Mucosa of rectum (tissue), 2 donors: ENCODE results near the gene GPSM1.

Experiments used
- H3K27ac ChIP-seq, 2 donors: one replicate each; pipeline ENCODE4 v1.7.0; 2013; ENCODE audit warnings: inconsistent platforms in 2 of 2, low read depth in 2 of 2, low read length in 2 of 2
- H3K27me3 ChIP-seq, 2 donors: one replicate each; pipeline ENCODE4 v1.7.0; 2013; ENCODE audit warnings: low read length in 2 of 2; ENCODE audit not compliant: control insufficient read depth in 2 of 2, insufficient read depth in 2 of 2
- H3K36me3 ChIP-seq, 2 donors: one replicate each; pipeline ENCODE4 v1.7.0; 2013; ENCODE audit warnings: low read length in 2 of 2; ENCODE audit not compliant: control insufficient read depth in 2 of 2, insufficient read depth in 2 of 2
- H3K4me1 ChIP-seq, 2 donors: one replicate each; pipeline ENCODE4 v1.7.0; 2013; ENCODE audit warnings: low read length in 2 of 2, mild to moderate bottlenecking in 1 of 2; ENCODE audit not compliant: control insufficient read depth in 2 of 2, insufficient read depth in 2 of 2
- H3K4me3 ChIP-seq, 2 donors: one replicate each; pipeline ENCODE4 v1.7.0; 2013; ENCODE audit warnings: low read length in 2 of 2
- H3K9ac ChIP-seq, 2 donors: one replicate each; pipeline ENCODE4 v1.7.0; 2013; ENCODE audit warnings: low read length in 2 of 2, low read depth in 1 of 2, mild to moderate bottlenecking in 1 of 2
- H3K9me3 ChIP-seq, 2 donors: one replicate each; pipeline ENCODE4 v1.7.0; 2013; ENCODE audit warnings: low read length in 2 of 2; ENCODE audit not compliant: control insufficient read depth in 2 of 2
- donor health status: healthy.
- donor health status: Normal muscosa, but diverticular disease.

The GPSM1 gene

DNA sequence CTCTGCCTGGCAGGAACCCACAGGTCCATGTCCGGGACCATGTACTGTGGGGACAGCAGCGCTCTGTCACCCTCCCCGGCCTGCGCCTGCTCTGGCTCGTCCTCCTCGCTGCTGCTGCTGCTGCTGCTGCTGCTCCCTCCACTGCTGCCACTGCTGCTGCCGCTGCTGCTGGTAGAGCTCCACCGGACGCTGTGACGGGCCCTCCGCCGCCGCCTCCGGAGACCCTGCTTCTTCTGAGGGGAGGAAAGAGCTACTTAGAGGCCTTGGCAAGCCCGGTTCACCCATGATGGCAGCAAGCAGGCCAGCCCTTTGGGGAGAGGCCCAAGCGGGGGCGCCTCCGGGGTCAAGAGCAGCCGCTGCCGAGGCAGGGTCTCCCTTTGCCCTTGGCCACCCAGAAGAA is 56.1 kb downstream of the GPSM1 start:
- H3K27ac ChIP-seq: no peak overlapping the region
- H3K9me3 ChIP-seq: no peaks in the 10 kb centered on the region
- H3K27me3 ChIP-seq: no peaks in the 10 kb centered on the region
- H3K4me3 ChIP-seq: no peak overlapping the region
- no peaks in the 10 kb centered on the region for H3K4me1 ChIP-seq
- no peak overlapping the region for H3K9ac ChIP-seq
- peaks cover 32 to 35% of the 10 kb centered on the region in 2 donors for H3K36me3 ChIP-seq

DNA sequence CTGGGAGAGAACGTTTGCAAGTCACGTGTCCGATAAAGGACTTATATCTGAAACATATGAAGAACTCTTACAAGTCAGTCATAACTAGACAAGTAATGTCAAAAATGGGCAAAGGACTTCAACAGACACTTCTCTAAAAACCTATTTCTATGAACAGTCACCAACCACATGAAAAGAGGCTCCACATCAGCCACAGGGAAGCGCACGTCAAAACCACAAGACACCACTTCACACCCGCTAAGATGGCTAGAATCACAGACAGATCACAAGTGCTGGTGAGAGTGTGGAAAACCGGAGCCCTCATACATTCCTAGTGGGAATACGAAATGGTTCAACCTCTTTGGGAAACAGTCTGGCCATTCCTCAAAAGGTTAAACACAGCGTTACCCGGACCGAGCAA is 57.7 kb downstream of the GPSM1 start:
- Histone ChIP-seq H3K9me3 (no peaks in the 10 kb centered on the region), H3K9ac (no peak overlapping the region), H3K27ac (no peak overlapping the region), H3K4me3 (no peak overlapping the region), H3K36me3 (peaks cover 40 to 43% of the 10 kb centered on the region in 2 donors), H3K4me1 (no peaks in the 10 kb centered on the region), H3K27me3 (no peaks in the 10 kb centered on the region)

DNA sequence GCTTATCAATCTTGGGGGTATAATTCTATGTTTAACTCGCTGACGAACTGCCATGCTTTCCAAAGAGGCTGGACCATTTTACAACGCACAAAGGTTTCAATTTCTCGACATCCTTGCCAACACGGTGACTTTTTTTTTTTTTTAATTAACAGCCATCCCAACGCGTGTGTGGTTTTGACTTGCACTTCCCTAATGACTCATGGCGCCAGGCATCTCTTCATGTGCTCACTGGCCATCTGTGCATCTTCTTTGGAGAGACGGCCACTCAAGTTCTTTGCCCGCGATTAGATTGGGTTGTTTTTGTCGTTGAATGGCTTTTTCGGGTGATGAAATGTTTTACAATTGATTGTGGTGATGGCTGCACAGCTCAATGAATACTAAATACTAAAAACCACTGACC is 58.7 kb downstream of the GPSM1 start:
- H3K27ac ChIP-seq: no peak overlapping the region
- H3K9ac ChIP-seq: no peak overlapping the region
- no peak overlapping the region for H3K4me3 ChIP-seq
- no peaks in the 10 kb centered on the region for H3K27me3 ChIP-seq
- H3K9me3 ChIP-seq: no peaks in the 10 kb centered on the region
- peaks cover 39% of the 10 kb centered on the region in 2 donors for H3K36me3 ChIP-seq
- H3K4me1 ChIP-seq: no peaks in the 10 kb centered on the region

DNA sequence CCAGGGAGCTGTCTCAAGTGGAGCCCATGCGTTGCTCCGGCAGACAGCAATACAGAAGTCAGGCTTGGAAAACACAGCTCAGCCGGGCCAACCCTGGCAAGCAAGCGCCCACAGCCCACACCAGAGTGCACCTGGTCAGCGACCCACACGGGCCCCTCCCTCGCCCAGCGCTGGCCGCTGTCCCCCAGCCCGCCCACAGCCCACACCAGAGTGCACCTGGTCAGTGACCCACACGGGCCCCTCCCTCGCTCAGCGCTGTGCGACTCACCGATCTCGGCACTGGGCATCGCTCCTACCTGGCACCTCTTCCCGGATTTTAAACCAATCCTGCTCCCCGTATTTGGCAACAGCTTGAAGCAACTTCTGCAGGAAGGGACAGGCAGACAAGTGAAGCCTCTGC is 59.9 kb downstream of the GPSM1 start:
- Histone ChIP-seq H3K9ac (no peak overlapping the region), H3K27ac (no peak overlapping the region), H3K4me1 (no peaks in the 10 kb centered on the region), H3K9me3 (no peaks in the 10 kb centered on the region), H3K27me3 (no peaks in the 10 kb centered on the region), H3K4me3 (no peak overlapping the region), H3K36me3 (peaks cover 39 to 44% of the 10 kb centered on the region in 2 donors)

DNA sequence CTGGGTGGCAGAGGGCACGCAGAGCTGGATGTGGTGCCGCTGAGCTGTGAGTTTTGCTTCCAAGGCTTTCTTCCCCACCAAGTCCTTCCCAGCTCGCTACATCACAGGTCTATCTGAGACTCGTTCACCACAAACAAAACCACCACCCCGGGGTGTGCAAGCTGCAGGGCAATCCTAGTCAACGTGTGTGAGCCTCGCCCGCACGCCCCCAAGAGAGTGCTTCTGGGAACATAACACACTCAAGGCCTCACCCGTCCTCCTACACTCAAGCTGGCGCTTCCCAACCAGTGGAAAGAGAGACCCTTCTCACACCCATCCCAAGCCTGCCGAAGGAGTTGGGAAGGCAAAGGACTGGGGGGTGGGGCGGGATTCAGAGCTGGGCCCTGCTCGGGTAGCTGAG is 62.1 kb downstream of the GPSM1 start:
- Histone ChIP-seq H3K4me3 (no peak overlapping the region), H3K27me3 (no peaks in the 10 kb centered on the region), H3K9ac (no peak overlapping the region), H3K36me3 (peaks cover 50% of the 10 kb centered on the region in 2 donors), H3K9me3 (no peaks in the 10 kb centered on the region), H3K27ac (no peak overlapping the region), H3K4me1 (no peaks in the 10 kb centered on the region)

DNA sequence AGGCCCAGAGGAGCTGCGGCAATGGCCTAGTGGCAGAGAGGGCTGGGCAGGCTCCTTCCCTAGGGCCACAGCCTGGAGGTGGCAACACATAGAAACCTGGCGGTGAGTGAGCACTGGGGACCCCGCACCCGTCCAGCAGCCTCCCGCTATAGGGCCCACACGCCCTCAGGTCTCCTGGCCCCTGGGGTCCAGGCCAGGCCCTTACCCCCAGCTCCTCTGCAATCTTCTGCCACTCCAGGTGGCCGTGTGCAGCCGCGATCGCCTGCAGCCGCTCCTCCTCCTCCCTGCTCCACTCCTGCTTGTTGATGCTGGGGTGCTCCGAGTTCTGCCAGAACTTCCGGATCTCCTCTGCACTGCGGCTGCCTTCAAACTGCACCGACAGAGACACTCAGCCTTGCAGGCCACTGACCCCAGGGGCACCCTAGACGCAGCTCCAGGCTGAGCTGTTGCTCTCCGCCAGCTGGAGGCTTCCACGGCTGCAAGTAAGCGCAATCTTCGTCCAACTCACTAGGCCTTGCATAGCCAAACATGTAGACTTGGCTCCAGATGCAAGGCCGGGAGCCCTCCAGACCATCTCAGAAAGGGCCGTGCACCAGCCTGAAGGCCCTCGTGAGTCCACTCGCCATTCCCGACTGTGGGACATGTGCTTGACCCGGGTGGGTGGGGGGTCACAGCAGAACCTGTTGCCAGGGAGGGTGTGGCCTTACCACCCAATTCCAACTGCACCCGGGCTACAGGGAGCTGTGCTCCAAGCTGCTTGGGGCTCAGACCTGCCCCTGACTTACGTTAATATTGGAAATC is 64.6 kb downstream of the GPSM1 start:
- Histone ChIP-seq H3K9ac (no peak overlapping the region), H3K4me1 (peaks cover 6 to 7% of the 10 kb centered on the region in 2 donors), H3K27me3 (no peaks in the 10 kb centered on the region), H3K27ac (no peak overlapping the region), H3K9me3 (no peaks in the 10 kb centered on the region), H3K36me3 (peaks cover 50 to 68% of the 10 kb centered on the region in 2 donors), H3K4me3 (no peak overlapping the region)

DNA sequence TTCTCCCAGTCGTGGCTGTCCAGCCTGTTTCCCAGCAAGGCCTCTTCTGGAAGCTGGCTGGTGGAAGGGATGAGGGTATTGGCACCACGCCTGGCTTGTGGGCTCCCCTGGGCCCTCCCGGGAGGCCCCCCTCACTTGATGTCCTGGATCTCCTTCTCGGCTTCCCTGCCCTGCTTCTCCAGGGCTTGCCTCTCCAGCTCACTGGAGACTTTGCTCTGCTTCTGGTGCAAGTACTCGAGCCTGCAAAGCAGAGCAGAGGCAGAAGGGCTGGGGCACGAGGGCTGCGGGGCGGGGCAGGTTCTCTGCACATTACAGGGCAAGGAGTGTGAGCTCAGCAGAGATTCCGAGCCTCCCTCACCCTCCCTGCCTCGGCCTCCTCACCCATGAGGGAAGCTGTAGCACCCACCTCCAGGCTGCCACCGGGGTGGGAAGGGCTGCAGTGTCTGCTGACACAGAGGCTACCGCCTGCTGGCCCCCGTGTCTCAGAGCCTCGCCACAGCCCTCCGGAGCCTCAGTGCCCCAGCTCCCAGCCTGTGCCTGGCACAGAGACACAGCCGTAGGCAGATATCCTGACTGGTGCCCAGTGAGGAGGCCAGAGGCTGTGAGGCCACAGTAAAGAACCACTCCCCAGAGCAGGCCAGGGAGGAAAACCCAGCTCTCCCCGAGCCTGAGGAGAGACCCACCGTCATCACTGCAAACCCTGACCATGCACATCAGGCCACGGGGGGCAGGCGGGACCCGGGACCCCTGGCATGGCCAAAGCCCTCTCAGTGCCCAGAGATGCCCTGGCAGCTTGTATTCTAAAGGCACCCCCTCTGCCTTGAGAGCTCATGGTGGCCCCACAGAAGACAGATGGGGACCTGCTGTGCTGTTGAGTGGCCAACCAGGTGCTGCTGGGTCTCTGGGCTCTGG is 65.5 kb downstream of the GPSM1 start:
- Histone ChIP-seq H3K9ac (no peak overlapping the region), H3K27ac (no peak overlapping the region), H3K9me3 (no peaks in the 10 kb centered on the region), H3K27me3 (no peaks in the 10 kb centered on the region), H3K4me3 (no peak overlapping the region), H3K36me3 (peaks cover 45 to 63% of the 10 kb centered on the region in 2 donors), H3K4me1 (peaks cover 6 to 7% of the 10 kb centered on the region in 2 donors)

DNA sequence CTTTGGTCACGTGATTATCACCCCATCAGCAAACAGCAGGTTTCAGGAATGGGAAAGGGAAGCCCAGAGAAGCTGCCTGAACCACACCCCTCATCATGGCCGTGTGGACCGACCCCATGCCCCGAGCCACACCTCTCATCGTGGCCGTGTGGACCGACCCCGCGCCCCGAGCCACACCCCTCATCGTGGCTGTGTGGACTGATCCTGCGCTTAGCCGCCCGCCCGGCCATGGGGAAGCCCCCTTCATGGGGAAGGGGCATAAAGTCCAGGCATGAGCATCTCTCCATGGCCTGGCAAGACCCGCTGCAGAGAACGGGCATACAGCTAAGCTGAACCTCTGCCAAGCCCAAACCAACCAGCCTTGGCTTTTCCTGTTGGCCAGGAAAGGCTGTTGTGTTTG is 66.2 kb downstream of the GPSM1 start:
- H3K4me3 ChIP-seq: no peak overlapping the region
- peaks cover 41 to 57% of the 10 kb centered on the region in 2 donors for H3K36me3 ChIP-seq
- no peak overlapping the region for H3K9ac ChIP-seq
- H3K9me3 ChIP-seq: no peaks in the 10 kb centered on the region
- no peaks in the 10 kb centered on the region for H3K27me3 ChIP-seq
- H3K4me1 ChIP-seq: peaks cover 6 to 7% of the 10 kb centered on the region in 2 donors
- no peak overlapping the region for H3K27ac ChIP-seq

DNA sequence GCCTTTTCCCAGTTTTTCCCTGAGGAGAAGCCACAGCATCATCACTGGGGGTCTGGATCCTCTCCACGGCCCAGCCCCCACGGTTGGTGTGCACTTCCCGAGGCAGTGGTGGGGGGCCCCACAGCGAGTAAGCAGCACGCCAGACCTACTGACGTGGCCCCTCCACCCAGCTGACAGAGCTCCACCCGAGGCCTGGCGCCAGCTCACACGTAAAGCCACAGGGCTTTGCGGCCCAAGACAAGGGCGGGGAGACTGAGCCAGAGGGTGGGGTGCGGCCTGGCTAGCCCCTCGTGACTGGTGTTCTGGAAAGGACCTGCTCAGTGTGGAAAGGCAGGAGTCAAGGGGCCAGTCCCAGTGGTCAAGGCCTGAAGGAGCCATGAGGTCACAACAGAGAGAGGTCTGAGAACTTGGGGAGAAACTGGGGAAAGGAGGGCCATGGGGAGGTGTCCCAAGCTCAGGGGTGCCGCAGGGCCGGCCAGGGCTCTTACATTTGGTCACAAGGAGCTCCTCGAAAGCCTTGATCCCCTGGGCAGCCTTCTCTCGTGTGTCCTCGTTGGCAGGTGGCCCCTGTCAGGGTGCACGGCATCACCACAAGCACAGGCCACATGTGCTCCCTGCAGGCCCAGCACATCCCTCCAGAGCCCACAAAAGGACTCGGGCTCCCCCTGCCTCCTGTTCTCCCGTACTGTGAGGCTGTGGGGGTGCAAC is 67.1 kb downstream of the GPSM1 start:
- H3K9me3 ChIP-seq: no peaks in the 10 kb centered on the region
- H3K4me3 ChIP-seq: no peak overlapping the region
- H3K36me3 ChIP-seq: peaks cover 35 to 53% of the 10 kb centered on the region in 2 donors
- H3K27ac ChIP-seq: no peak overlapping the region
- H3K9ac ChIP-seq: no peak overlapping the region
- no peaks in the 10 kb centered on the region for H3K27me3 ChIP-seq
- peaks cover 14 to 17% of the 10 kb centered on the region in 2 donors for H3K4me1 ChIP-seq

DNA sequence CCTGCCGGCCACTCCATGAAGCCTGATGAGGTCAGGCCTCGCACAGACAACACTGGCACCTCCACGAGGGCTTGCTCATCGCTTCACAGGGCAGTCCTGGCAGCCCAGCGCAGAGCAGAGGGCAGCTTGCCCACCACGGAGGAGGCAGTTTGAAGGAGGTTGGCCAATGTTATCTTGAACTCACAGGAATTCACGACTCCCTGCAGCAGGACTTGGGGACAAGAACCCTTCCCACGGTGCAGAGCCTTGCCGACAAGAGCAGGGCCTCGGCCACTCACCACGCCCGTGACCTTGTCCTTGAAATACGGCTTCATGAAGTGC is 67.6 kb downstream of the GPSM1 start:
- H3K9me3 ChIP-seq: no peaks in the 10 kb centered on the region
- no peaks in the 10 kb centered on the region for H3K27me3 ChIP-seq
- peaks cover 14 to 18% of the 10 kb centered on the region in 2 donors for H3K4me1 ChIP-seq
- H3K27ac ChIP-seq: no peak overlapping the region
- peaks cover 34 to 51% of the 10 kb centered on the region in 2 donors for H3K36me3 ChIP-seq
- H3K9ac ChIP-seq: no peak overlapping the region
- no peak overlapping the region for H3K4me3 ChIP-seq
